Suppressor macrophage treated with lipopolysaccharide for 1 hour (primary cell): ENCODE results near the gene ZNF316.

ENCODE experiments used
- DNase-seq, 3 donors: peaks; one replicate each; pipeline ENCODE4 v3.0.0-alpha.2; 2020 to 2022

ZNF316 gene

DNA sequence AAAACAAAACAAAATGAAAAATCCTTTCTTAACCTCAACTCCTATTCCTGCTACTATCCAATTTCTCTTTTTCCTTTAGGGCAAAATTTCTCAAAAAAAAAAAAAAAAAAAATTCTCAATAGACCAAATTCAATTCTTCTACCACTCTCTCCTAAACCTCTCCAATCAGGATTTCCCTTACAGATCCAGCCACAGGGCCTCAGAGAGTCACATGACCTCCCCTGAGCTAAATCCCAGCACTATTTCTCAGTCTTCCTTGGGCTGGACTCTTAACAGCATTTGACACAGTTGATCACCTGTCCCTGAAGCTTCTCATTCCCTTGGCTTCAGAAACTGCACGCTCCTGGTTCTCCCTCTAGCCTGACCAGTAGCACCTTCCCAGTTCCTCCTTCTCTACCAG lies 64.7 kb downstream of the ZNF316 start:
- DNase-seq, result no peak
